Tongue (tissue), 2 donors: ENCODE measurements around the gene SPEF2. TPM values are rescaled to one million over a fixed set of nuclear protein-coding genes. Genes with fewer than 3 reads are reported as not detected.

Experiments
- DNase-seq: peaks from one replicate; pipeline ENCODE4 v3.0.0-alpha.2; 2015
- total RNA-seq: library from RNA; depleted of rRNA; stranded (reverse); fragments of >200 nt; gene quantifications from one replicate; pipeline ENCODE4 v1.2.3, GENCODE V29; 2014

The SPEF2 gene
- total RNA-seq, 1 donor from 2014 or later: 20.0 TPM

- no peak for DNase-seq
Observed at GRCh38 chr5:35780236-35780635, 162.6 kb downstream of the SPEF2 start.

- peak; percentile 79 for DNase-seq
Observed at GRCh38 chr5:35781181-35781790, 163.6 kb downstream of the SPEF2 start.

GRCh38 chr5:35783551-35783950 is 165.9 kb downstream of the SPEF2 start:
- no peak for DNase-seq

- no peak for DNase-seq
Observed at GRCh38 chr5:35785601-35786085, 168.0 kb downstream of the SPEF2 start.

GRCh38 chr5:35788724-35789123 is 171.1 kb downstream of the SPEF2 start:
- DNase-seq: no peak

- DNase-seq: no peak
Observed at GRCh38 chr5:35789732-35790456, 172.2 kb downstream of the SPEF2 start.

GRCh38 chr5:35790457-35790822 is 172.8 kb downstream of the SPEF2 start:
- DNase-seq: no peak

GRCh38 chr5:35794328-35794619 is 176.6 kb downstream of the SPEF2 start:
- peak; percentile 58 for DNase-seq

- DNase-seq: no peak
Observed at GRCh38 chr5:35794684-35795375, 177.2 kb downstream of the SPEF2 start.

GRCh38 chr5:35799181-35799580 is 181.5 kb downstream of the SPEF2 start:
- DNase-seq: no peak

GRCh38 chr5:35799753-35800152 is 182.1 kb downstream of the SPEF2 start:
- no peak for DNase-seq

GRCh38 chr5:35803191-35803651 is 185.6 kb downstream of the SPEF2 start:
- DNase-seq: peak; percentile 90

- no peak for DNase-seq
Observed at GRCh38 chr5:35804201-35804653, 186.6 kb downstream of the SPEF2 start.

GRCh38 chr5:35804841-35805240 is 187.2 kb downstream of the SPEF2 start:
- DNase-seq: peak; percentile 71

- DNase-seq: no peak
Observed at GRCh38 chr5:35810601-35811000, 192.9 kb downstream of the SPEF2 start.

GRCh38 chr5:35811108-35811741 is 193.6 kb downstream of the SPEF2 start:
- DNase-seq: no peak

GRCh38 chr5:35813521-35813920 is 195.9 kb downstream of the SPEF2 start:
- DNase-seq: no peak

GRCh38 chr5:35815089-35815936 is 197.7 kb downstream of the SPEF2 start:
- DNase-seq: no peak

- no peak for DNase-seq
Observed at GRCh38 chr5:35816881-35817521, 199.3 kb downstream of the SPEF2 start.

GRCh38 chr5:35819026-35819425 is 201.4 kb downstream of the SPEF2 start:
- DNase-seq: no peak

GRCh38 chr5:35819668-35820067 is 202.0 kb downstream of the SPEF2 start:
- no peak for DNase-seq
